ENCODE measurements around the gene NPVF. TPM values are rescaled to one million over a fixed set of nuclear protein-coding genes. Genes with fewer than 3 reads are reported as not detected.

Gene NPVF
- polyA plus RNA-seq, 3 donors = not detected

GRCh38 chr7:25206765-25207164, 21.5 kb downstream of the NPVF start:
- no peaks in the 10 kb centered on the region for H3K4me1 ChIP-seq (ENCODE audit: control insufficient read depth in 1 of 2, insufficient read depth in 2 of 2, low read length in 2 of 2)
- no peaks in the 10 kb centered on the region for H3K36me3 ChIP-seq (replicated peaks in 1 of 2; ENCODE audit: control insufficient read depth in 1 of 2, insufficient read depth in 2 of 2, low read length in 2 of 2)
- no peak overlapping the region for H2AFZ ChIP-seq (ENCODE audit: insufficient read depth, low read depth, low read length, poor library complexity, severe bottlenecking)
- H3K4me3 Mint-ChIP-seq = no peak overlapping the region
- TF ChIP-seq, protein P1, sequence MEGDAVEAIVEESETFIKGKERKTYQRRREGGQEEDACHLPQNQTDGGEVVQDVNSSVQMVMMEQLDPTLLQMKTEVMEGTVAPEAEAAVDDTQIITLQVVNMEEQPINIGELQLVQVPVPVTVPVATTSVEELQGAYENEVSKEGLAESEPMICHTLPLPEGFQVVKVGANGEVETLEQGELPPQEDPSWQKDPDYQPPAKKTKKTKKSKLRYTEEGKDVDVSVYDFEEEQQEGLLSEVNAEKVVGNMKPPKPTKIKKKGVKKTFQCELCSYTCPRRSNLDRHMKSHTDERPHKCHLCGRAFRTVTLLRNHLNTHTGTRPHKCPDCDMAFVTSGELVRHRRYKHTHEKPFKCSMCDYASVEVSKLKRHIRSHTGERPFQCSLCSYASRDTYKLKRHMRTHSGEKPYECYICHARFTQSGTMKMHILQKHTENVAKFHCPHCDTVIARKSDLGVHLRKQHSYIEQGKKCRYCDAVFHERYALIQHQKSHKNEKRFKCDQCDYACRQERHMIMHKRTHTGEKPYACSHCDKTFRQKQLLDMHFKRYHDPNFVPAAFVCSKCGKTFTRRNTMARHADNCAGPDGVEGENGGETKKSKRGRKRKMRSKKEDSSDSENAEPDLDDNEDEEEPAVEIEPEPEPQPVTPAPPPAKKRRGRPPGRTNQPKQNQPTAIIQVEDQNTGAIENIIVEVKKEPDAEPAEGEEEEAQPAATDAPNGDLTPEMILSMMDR (IDR thresholded peaks at IDR 0.05) = no peak
- no peaks in the 10 kb centered on the region for H3K36me3 Mint-ChIP-seq
- H3K9ac ChIP-seq (ENCODE audit: insufficient read depth, low read length, poor library complexity, severe bottlenecking) = no peak overlapping the region
- no peaks in the 10 kb centered on the region for H3K4me1 Mint-ChIP-seq
- intact Hi-C loops (cut with micrococcal nuclease) = no loop called here
- no peak overlapping the region for H3K27ac Mint-ChIP-seq
- H3K4me3 ChIP-seq (replicated peaks in 1 of 3; ENCODE audit: low read depth in 2 of 3, low read length in 3 of 3) = no peak overlapping the region
- H3K27me3 ChIP-seq (ENCODE audit: control insufficient read depth in 2 of 2, insufficient read depth in 2 of 2, low read length in 2 of 2) = no peaks in the 10 kb centered on the region
- DNase-seq = no peak
- no peaks in the 10 kb centered on the region for H3K9me3 ChIP-seq (replicated peaks in 1 of 2; ENCODE audit: control insufficient read depth in 1 of 2, insufficient read depth in 1 of 2, low read length in 2 of 2)
- no peak overlapping the region for H3K27ac ChIP-seq (ENCODE audit: low read depth in 1 of 2, low read length in 2 of 2)
- no peaks in the 10 kb centered on the region for H3K79me2 ChIP-seq (ENCODE audit: insufficient read depth, low read length)
- peaks cover 0 to 8% (median 2%) of the 10 kb centered on the region in 7 donors for H3K9me3 Mint-ChIP-seq
- H4K20me1 ChIP-seq (ENCODE audit: insufficient read depth, low read length) = no peaks in the 10 kb centered on the region
- H3K27me3 Mint-ChIP-seq (ENCODE audit: low read depth in 3 of 3) = peaks cover under 1 to 11% (median 4%) of the 10 kb centered on the region in 3 donors
- no peak overlapping the region for H3K4me2 ChIP-seq (replicated peaks; ENCODE audit: extremely low read depth, low read length, poor library complexity, severe bottlenecking)
- WGBS (ENCODE audit: insufficient coverage) = no CpG with 5 or more reads among the region's 3 CpGs

- WGBS (ENCODE audit: insufficient coverage) = 83% methylated on average over 1 of the region's 5 CpGs
- H3K27me3 Mint-ChIP-seq (ENCODE audit: low read depth in 3 of 3) = peaks cover 2 to 8% (median 5%) of the 10 kb centered on the region in 3 donors
- intact Hi-C loops (cut with micrococcal nuclease) = no loop called here
- peaks cover 0 to 4% of the 10 kb centered on the region in 2 donors for H3K9me3 ChIP-seq (replicated peaks in 1 of 2; ENCODE audit: control insufficient read depth in 1 of 2, insufficient read depth in 1 of 2, low read length in 2 of 2)
- H4K20me1 ChIP-seq (ENCODE audit: insufficient read depth, low read length) = no peaks in the 10 kb centered on the region
- H3K4me1 Mint-ChIP-seq = no peaks in the 10 kb centered on the region
- H3K27ac Mint-ChIP-seq = no peak overlapping the region
- no peak overlapping the region for H3K4me3 Mint-ChIP-seq
- H3K4me2 ChIP-seq (replicated peaks; ENCODE audit: extremely low read depth, low read length, poor library complexity, severe bottlenecking) = no peak overlapping the region
- no peak overlapping the region for H3K9ac ChIP-seq (ENCODE audit: insufficient read depth, low read length, poor library complexity, severe bottlenecking)
- no peaks in the 10 kb centered on the region for H3K36me3 Mint-ChIP-seq
- DNase-seq = no peak
- TF ChIP-seq, protein P1 (IDR thresholded peaks at IDR 0.05) = no peak
- peaks cover 0 to 14% (median 9%) of the 10 kb centered on the region in 7 donors for H3K9me3 Mint-ChIP-seq
- no peaks in the 10 kb centered on the region for H3K79me2 ChIP-seq (ENCODE audit: insufficient read depth, low read length)
- no peak overlapping the region for H3K27ac ChIP-seq (ENCODE audit: low read depth in 1 of 2, low read length in 2 of 2)
- no peak overlapping the region for H3K4me3 ChIP-seq (replicated peaks in 1 of 3; ENCODE audit: low read depth in 2 of 3, low read length in 3 of 3)
- H3K27me3 ChIP-seq (ENCODE audit: control insufficient read depth in 2 of 2, insufficient read depth in 2 of 2, low read length in 2 of 2) = no peaks in the 10 kb centered on the region
- H2AFZ ChIP-seq (ENCODE audit: insufficient read depth, low read depth, low read length, poor library complexity, severe bottlenecking) = no peak overlapping the region
- no peaks in the 10 kb centered on the region for H3K36me3 ChIP-seq (replicated peaks in 1 of 2; ENCODE audit: control insufficient read depth in 1 of 2, insufficient read depth in 2 of 2, low read length in 2 of 2)
- H3K4me1 ChIP-seq (ENCODE audit: control insufficient read depth in 1 of 2, insufficient read depth in 2 of 2, low read length in 2 of 2) = no peaks in the 10 kb centered on the region
Measured at GRCh38 chr7:25196132-25196896, 32.0 kb downstream of the NPVF start.

Data from CD14-positive monocyte (primary cell).